Right ventricle myocardium superior (tissue), 1 donor: ENCODE measurements around the gene LPAR6. TPM values are rescaled to one million over a fixed set of nuclear protein-coding genes. Genes with fewer than 3 reads are reported as not detected.
"Not testable (repeated sequence)": the region's sequence is repeated elsewhere in the genome, so short reads cannot be mapped to it uniquely, and the experiment has no call there.

Source experiments
- ATAC-seq: fragments of 200-7000 bp; cut with Tn5 transposase; one replicate; pipeline ENCODE4 v1.9.1; 2020; ENCODE audit warnings: mild to moderate bottlenecking; ENCODE audit not compliant: poor library complexity
- DNase-seq: peaks from one replicate; pipeline ENCODE4 v3.0.0-alpha.2; 2020
- intact Hi-C: fragments of 100-400 bp; cut with DNase I; formaldehyde crosslinking; loops from one replicate; pipeline ENCODE4 v1.11.2; 2022
- total RNA-seq: library from RNA; stranded (reverse); fragmentation: NEBNext Ultra II Directional; extraction: Animal tissue kit (Norgen Biotek cat#: 25700); gene quantifications from one replicate; pipeline ENCODE4 v1.2.1, GENCODE V29; 2021
- donor health status: DM: no; HTN: yes; CAD: no; lungs with severe emphysema.

The LPAR6 gene
- total RNA-seq, 1 donor from 2014 or later = 10.3 TPM

GRCh38 chr13:48426052-48426451 is 13.1 kb upstream of the LPAR6 start:
- ATAC-seq = no peak
- DNase-seq = no peak
- intact Hi-C loops = no loop called here

- intact Hi-C loops = no loop called here
- ATAC-seq (no peak), DNase-seq (no peak)
These were observed 11.3 kb upstream of the LPAR6 start for GRCh38 chr13:48424212-48424611.

- ATAC-seq, DNase-seq, intact Hi-C loops: not testable (repeated sequence)
These were observed 9.1 kb upstream of the LPAR6 start for GRCh38 chr13:48422003-48422402.

- no peak for DNase-seq
- intact Hi-C loops = no loop called here
- ATAC-seq = no peak
These were observed 2.6 kb upstream of the LPAR6 start for GRCh38 chr13:48415516-48415915.

GRCh38 chr13:48414501-48414900 is 1.6 kb upstream of the LPAR6 start:
- intact Hi-C loops = no loop called here
- DNase-seq (no peak), ATAC-seq (no peak)

- DNase-seq (no peak), ATAC-seq (peak; percentile 54)
- intact Hi-C loops = no loop called here
These were observed 927 bp downstream of the LPAR6 start for GRCh38 chr13:48411841-48412531.

- DNase-seq (no peak), ATAC-seq (no peak)
- intact Hi-C loops = no loop called here
These were observed 1.6 kb downstream of the LPAR6 start for GRCh38 chr13:48411147-48411794.

GRCh38 chr13:48410199-48410598 is 2.7 kb downstream of the LPAR6 start:
- intact Hi-C loops = no loop called here
- DNase-seq (no peak), ATAC-seq (no peak)

GRCh38 chr13:48405875-48406274 is 7.0 kb downstream of the LPAR6 start:
- ATAC-seq (no peak), DNase-seq (no peak)
- intact Hi-C loops = no loop called here

- no peak for DNase-seq
- intact Hi-C loops = no loop called here
- no peak for ATAC-seq
These were observed 8.0 kb downstream of the LPAR6 start for GRCh38 chr13:48404952-48405351.

- no peak for ATAC-seq
- intact Hi-C loops = no loop called here
These were observed 9.0 kb downstream of the LPAR6 start for GRCh38 chr13:48403913-48404312.

GRCh38 chr13:48403151-48403631 is 9.7 kb downstream of the LPAR6 start:
- no peak for DNase-seq
- ATAC-seq = peak; percentile 72
- intact Hi-C loops = no loop called here

More at GRCh38 chr13:48403913-48404312, 9.0 kb downstream of the LPAR6 start:
- no peak for DNase-seq

GRCh38 chr13:48402325-48402932 is 10.5 kb downstream of the LPAR6 start:
- DNase-seq (no peak), ATAC-seq (peak; percentile 5)
- intact Hi-C loops = no loop called here

- ATAC-seq = no peak
- intact Hi-C loops = no loop called here
- no peak for DNase-seq
These were observed 11.4 kb downstream of the LPAR6 start for GRCh38 chr13:48401480-48401879.

- intact Hi-C loops = no loop called here
- ATAC-seq = peak; percentile 67
- no peak for DNase-seq
These were observed 12.0 kb downstream of the LPAR6 start for GRCh38 chr13:48400850-48401291.

GRCh38 chr13:48400090-48400694 is 12.7 kb downstream of the LPAR6 start:
- intact Hi-C loops = no loop called here
- DNase-seq (no peak), ATAC-seq (no peak)

GRCh38 chr13:48398450-48399095 is 14.3 kb downstream of the LPAR6 start:
- no peak for DNase-seq
- ATAC-seq = no peak
- intact Hi-C loops = no loop called here

GRCh38 chr13:48397744-48398143 is 15.2 kb downstream of the LPAR6 start:
- DNase-seq = no peak
- intact Hi-C loops = no loop called here
- ATAC-seq = no peak

GRCh38 chr13:48393698-48394085 is 19.2 kb downstream of the LPAR6 start:
- ATAC-seq = no peak
- intact Hi-C loops = no loop called here
- DNase-seq = no peak
